Caco-2 (cell line): ENCODE results near the gene KCND3. TPM values are rescaled to one million over a fixed set of nuclear protein-coding genes. Genes with fewer than 3 reads are reported as not detected.

Source experiments
- BruUV-seq: library from RNA; stranded (reverse); fragments of 400-500 nt; replicated peaks from 2 replicates; lab custom pipeline; 2021; lab: Mats Ljungman, UMichigan
- CTCF ChIA-PET: fragments of 300-600 bp; sonication (Branson Sonifier 250); formaldehyde crosslinking; loops from one replicate; lab custom pipeline; 2022; ENCODE audit warnings: antibody characterized with exemption; lab: Charles Lee
- POLR2A ChIA-PET: fragments of 300-600 bp; sonication (Branson Sonifier 250); formaldehyde crosslinking; loops from one replicate; lab custom pipeline; 2022; ENCODE audit warnings: antibody characterized with exemption; lab: Charles Lee
- DNase-seq, 2 experiments: peaks; one replicate each; pipeline versions ENCODE4 v3.0.0 to v3.0.0-alpha.2; 2020 to 2022
- H3K27me3 ChIP-seq: replicated peaks from 2 replicates; pipeline ENCODE4 v1.6.0; 2011; ENCODE audit warnings: low read length; ENCODE audit not compliant: control insufficient read depth, insufficient read depth
- H3K36me3 ChIP-seq: 2 replicates; pipeline ENCODE4 v1.5.1; 2011; ENCODE audit warnings: low read length; ENCODE audit not compliant: control insufficient read depth, insufficient read depth
- H3K4me1 ChIP-seq: fragments of 250-450 bp; sonication (Bioruptor Pico); 2 replicates; pipeline ENCODE4 v1.5.1; 2020; ENCODE audit warnings: mild to moderate bottlenecking
- H3K4me3 ChIP-seq: 2 replicates; pipeline ENCODE4 v1.5.1; 2011; ENCODE audit warnings: low read depth, mild to moderate bottlenecking, control low read depth, low read length
- H3K9me3 ChIP-seq: fragments of 250-450 bp; sonication (Bioruptor Pico); 2 replicates; pipeline ENCODE4 v1.5.1; 2020; ENCODE audit warnings: mild to moderate bottlenecking, moderate library complexity
- H3K27ac Mint-ChIP-seq: one replicate; pipeline ENCODE4 v1.8.0; 2022; ENCODE audit warnings: mixed read lengths; ENCODE audit not compliant: unreplicated experiment
- H3K27me3 Mint-ChIP-seq: one replicate; pipeline ENCODE4 v1.8.0; 2022; ENCODE audit warnings: mixed read lengths; ENCODE audit not compliant: insufficient read depth, unreplicated experiment
- H3K36me3 Mint-ChIP-seq: one replicate; pipeline ENCODE4 v1.8.0; 2022; ENCODE audit warnings: mild to moderate bottlenecking, mixed read lengths; ENCODE audit not compliant: insufficient read depth, unreplicated experiment
- H3K4me1 Mint-ChIP-seq: one replicate; pipeline ENCODE4 v1.8.0; 2022; ENCODE audit warnings: low read depth, mixed read lengths; ENCODE audit not compliant: unreplicated experiment
- H3K4me3 Mint-ChIP-seq: one replicate; pipeline ENCODE4 v1.8.0; 2022; ENCODE audit warnings: mild to moderate bottlenecking, moderate library complexity, mixed read lengths; ENCODE audit not compliant: unreplicated experiment
- H3K9me3 Mint-ChIP-seq: one replicate; pipeline ENCODE4 v1.8.0; 2022; ENCODE audit warnings: mixed read lengths; ENCODE audit not compliant: unreplicated experiment
- intact Hi-C: fragments of 100-400 bp; cut with micrococcal nuclease; formaldehyde crosslinking; loops from one replicate; pipeline ENCODE4 v1.10.0; 2022; ENCODE audit not compliant: unreplicated experiment
- total RNA-seq: library from RNA; stranded (reverse); gene quantifications from 2 replicates; pipeline ENCODE4 v1.2.3, GENCODE V29; 2022
- TF ChIP-seq, protein P1 (sequence below), 2 experiments: fragments of 200-600 bp in 1 of 2; IDR thresholded peaks; 1 replicate in 1 of 2; 2 replicates in 1 of 2; pipeline versions ENCODE4 v1.5.1 to v1.8.0; 2011 to 2022; ENCODE audit warnings: antibody characterized with exemption in 1 of 2, control low read depth in 1 of 2, inconsistent platforms in 1 of 2, low read depth in 1 of 2, low read length in 1 of 2, mild to moderate bottlenecking in 1 of 2, moderate library complexity in 1 of 2; ENCODE audit not compliant: insufficient read depth in 1 of 2, severe bottlenecking in 1 of 2, unreplicated experiment in 1 of 2

Gene KCND3
- total RNA-seq, 1 experiment from 2014 or later, result 5.1 TPM

DNA sequence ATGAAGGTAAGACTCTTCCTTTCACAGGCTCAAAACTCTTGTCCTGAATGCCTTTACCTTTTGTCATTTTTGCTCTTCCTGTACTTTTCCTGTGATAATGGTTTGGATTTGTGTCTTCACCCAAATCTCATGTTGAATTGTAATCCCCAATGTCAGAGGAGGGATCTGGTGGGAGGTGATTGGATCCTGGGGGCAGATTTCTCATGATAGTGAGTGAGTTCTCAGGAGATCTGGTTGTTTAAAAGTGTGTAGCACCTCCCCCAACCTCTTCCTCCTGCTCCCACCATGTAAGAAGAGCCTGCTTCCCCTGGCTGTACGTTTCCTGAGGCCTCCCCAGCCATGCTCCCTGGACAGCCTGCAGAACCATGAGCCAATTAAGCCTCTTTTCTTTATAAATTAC is 158.3 kb downstream of the KCND3 start:
- intact Hi-C loops, result no loop called here
- TF ChIP-seq, protein P1, sequence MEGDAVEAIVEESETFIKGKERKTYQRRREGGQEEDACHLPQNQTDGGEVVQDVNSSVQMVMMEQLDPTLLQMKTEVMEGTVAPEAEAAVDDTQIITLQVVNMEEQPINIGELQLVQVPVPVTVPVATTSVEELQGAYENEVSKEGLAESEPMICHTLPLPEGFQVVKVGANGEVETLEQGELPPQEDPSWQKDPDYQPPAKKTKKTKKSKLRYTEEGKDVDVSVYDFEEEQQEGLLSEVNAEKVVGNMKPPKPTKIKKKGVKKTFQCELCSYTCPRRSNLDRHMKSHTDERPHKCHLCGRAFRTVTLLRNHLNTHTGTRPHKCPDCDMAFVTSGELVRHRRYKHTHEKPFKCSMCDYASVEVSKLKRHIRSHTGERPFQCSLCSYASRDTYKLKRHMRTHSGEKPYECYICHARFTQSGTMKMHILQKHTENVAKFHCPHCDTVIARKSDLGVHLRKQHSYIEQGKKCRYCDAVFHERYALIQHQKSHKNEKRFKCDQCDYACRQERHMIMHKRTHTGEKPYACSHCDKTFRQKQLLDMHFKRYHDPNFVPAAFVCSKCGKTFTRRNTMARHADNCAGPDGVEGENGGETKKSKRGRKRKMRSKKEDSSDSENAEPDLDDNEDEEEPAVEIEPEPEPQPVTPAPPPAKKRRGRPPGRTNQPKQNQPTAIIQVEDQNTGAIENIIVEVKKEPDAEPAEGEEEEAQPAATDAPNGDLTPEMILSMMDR (IDR thresholded peaks at IDR 0.05; ENCODE audit: insufficient read depth in 1 of 2, low read depth in 1 of 2, low read length in 1 of 2, severe bottlenecking in 1 of 2, unreplicated experiment in 1 of 2), result no peak
- H3K36me3 ChIP-seq, result no peaks in the 10 kb centered on the region
- Mint-ChIP-seq H3K27ac (no peak overlapping the region), H3K36me3 (no peaks in the 10 kb centered on the region), H3K4me1 (no peaks in the 10 kb centered on the region), H3K9me3 (no peaks in the 10 kb centered on the region), H3K27me3 (peaks cover 6% of the 10 kb centered on the region), H3K4me3 (no peak overlapping the region)
- H3K9me3 ChIP-seq, result no peaks in the 10 kb centered on the region
- ChIA-PET CTCF (no interaction called here), POLR2A (no interaction called here)
- H3K4me1 ChIP-seq, result no peaks in the 10 kb centered on the region
- H3K27me3 ChIP-seq, result no peaks in the 10 kb centered on the region
- BruUV-seq, result no TSS peak
- no peak overlapping the region for H3K4me3 ChIP-seq
- no peak for DNase-seq

- peaks cover 6% of the 10 kb centered on the region for H3K27me3 Mint-ChIP-seq
- TF ChIP-seq, protein P1 (IDR thresholded peaks at IDR 0.05; ENCODE audit: insufficient read depth in 1 of 2, low read depth in 1 of 2, low read length in 1 of 2, severe bottlenecking in 1 of 2, unreplicated experiment in 1 of 2), result no peak
- no peaks in the 10 kb centered on the region for H3K4me1 ChIP-seq
- no peaks in the 10 kb centered on the region for H3K9me3 ChIP-seq
- no peaks in the 10 kb centered on the region for H3K4me1 Mint-ChIP-seq
- ChIA-PET POLR2A (no interaction called here), CTCF (no interaction called here)
- no peaks in the 10 kb centered on the region for H3K36me3 ChIP-seq
- no peak overlapping the region for H3K4me3 ChIP-seq
- DNase-seq, result no peak
- no peaks in the 10 kb centered on the region for H3K27me3 ChIP-seq
- no peaks in the 10 kb centered on the region for H3K9me3 Mint-ChIP-seq
- no peak overlapping the region for H3K4me3 Mint-ChIP-seq
- H3K27ac Mint-ChIP-seq, result no peak overlapping the region
- intact Hi-C loops, result no loop called here
- no TSS peak for BruUV-seq
- no peaks in the 10 kb centered on the region for H3K36me3 Mint-ChIP-seq
Measured at GRCh38 chr1:111827946-111828345, 161.5 kb downstream of the KCND3 start.

- H3K4me1 Mint-ChIP-seq, result no peaks in the 10 kb centered on the region
- H3K9me3 ChIP-seq, result no peaks in the 10 kb centered on the region
- no peaks in the 10 kb centered on the region for H3K4me1 ChIP-seq
- intact Hi-C loops, result no loop called here
- no peak overlapping the region for H3K27ac Mint-ChIP-seq
- no peaks in the 10 kb centered on the region for H3K36me3 ChIP-seq
- TF ChIP-seq, protein P1 (IDR thresholded peaks at IDR 0.05; ENCODE audit: insufficient read depth in 1 of 2, low read depth in 1 of 2, low read length in 1 of 2, severe bottlenecking in 1 of 2, unreplicated experiment in 1 of 2), result no peak
- POLR2A ChIA-PET, result no interaction called here
- H3K27me3 ChIP-seq, result no peaks in the 10 kb centered on the region
- no peak overlapping the region for H3K4me3 ChIP-seq
- peaks cover 3% of the 10 kb centered on the region for H3K27me3 Mint-ChIP-seq
- CTCF ChIA-PET, result no interaction called here
- H3K36me3 Mint-ChIP-seq, result no peaks in the 10 kb centered on the region
- no peaks in the 10 kb centered on the region for H3K9me3 Mint-ChIP-seq
- BruUV-seq, result no TSS peak
- no peak overlapping the region for H3K4me3 Mint-ChIP-seq
- DNase-seq, result no peak
Measured at GRCh38 chr1:111826278-111826677, 163.2 kb downstream of the KCND3 start.
